ENCODE results near the gene PNPLA1. TPM values are rescaled to one million over a fixed set of nuclear protein-coding genes. Genes with fewer than 3 reads are reported as not detected.

Gene PNPLA1
- total RNA-seq, 1 donor from 2014 or later, result not detected

- H3K9me3 ChIP-seq (replicated peaks), result peaks cover 8% of the 10 kb centered on the region
- H3K27ac ChIP-seq (replicated peaks), result no peak overlapping the region
- H3K4me1 ChIP-seq, result peaks cover 20% of the 10 kb centered on the region
- H3K36me3 ChIP-seq, result no peaks in the 10 kb centered on the region
- intact Hi-C loops (cut with micrococcal nuclease), result no loop called here
- no peak overlapping the region for H3K4me3 ChIP-seq
- H3K27me3 ChIP-seq (ENCODE audit: low read depth), result peaks cover 84% of the 10 kb centered on the region
- no peak for TF ChIP-seq CTCF (IDR thresholded peaks at IDR 0.05; ENCODE audit: borderline replicate concordance)
- DNase-seq, result no peak
Measured at GRCh38 chr6:36349240-36349639, 79.4 kb downstream of the PNPLA1 start.

GRCh38 chr6:36350082-36350481 lies 80.2 kb downstream of the PNPLA1 start:
- Histone ChIP-seq H3K4me3 (no peak overlapping the region), H3K9me3 (replicated peaks) (peaks cover 8% of the 10 kb centered on the region), H3K4me1 (peaks cover 20% of the 10 kb centered on the region), H3K36me3 (no peaks in the 10 kb centered on the region), H3K27ac (replicated peaks) (no peak overlapping the region), H3K27me3 (ENCODE audit: low read depth) (peaks cover 83% of the 10 kb centered on the region)
- TF ChIP-seq CTCF (IDR thresholded peaks at IDR 0.05; ENCODE audit: borderline replicate concordance), result no peak
- DNase-seq, result no peak
- intact Hi-C loops (cut with micrococcal nuclease), result loop anchor here (10.0 kb wide), 1 partner anchor 45 kb away; no protein-coding TSS in a partner anchor

- peaks cover 8% of the 10 kb centered on the region for H3K9me3 ChIP-seq (replicated peaks)
- peaks cover 85% of the 10 kb centered on the region for H3K27me3 ChIP-seq (ENCODE audit: low read depth)
- H3K27ac ChIP-seq (replicated peaks), result no peak overlapping the region
- intact Hi-C loops (cut with micrococcal nuclease), result loop anchor here (10.0 kb wide), 1 partner anchor 46 kb away; no protein-coding TSS in a partner anchor
- peaks cover 20% of the 10 kb centered on the region for H3K4me1 ChIP-seq
- DNase-seq, result no peak
- TF ChIP-seq CTCF (IDR thresholded peaks at IDR 0.05; ENCODE audit: borderline replicate concordance), result no peak
- H3K4me3 ChIP-seq, result no peak overlapping the region
- H3K36me3 ChIP-seq, result no peaks in the 10 kb centered on the region
Measured at GRCh38 chr6:36350681-36351571, 81.1 kb downstream of the PNPLA1 start.

- Histone ChIP-seq H3K4me3 (no peak overlapping the region), H3K9me3 (replicated peaks) (peaks cover 8% of the 10 kb centered on the region), H3K27me3 (ENCODE audit: low read depth) (peaks cover 84% of the 10 kb centered on the region), H3K4me1 (peaks cover 21% of the 10 kb centered on the region), H3K27ac (replicated peaks) (no peak overlapping the region), H3K36me3 (no peaks in the 10 kb centered on the region)
- no peak for TF ChIP-seq CTCF (IDR thresholded peaks at IDR 0.05; ENCODE audit: borderline replicate concordance)
- no peak for DNase-seq
- intact Hi-C loops (cut with micrococcal nuclease), result loop anchor here (10.0 kb wide), 1 partner anchor 48 kb away; no protein-coding TSS in a partner anchor
Measured at GRCh38 chr6:36352477-36353157, 82.8 kb downstream of the PNPLA1 start.

GRCh38 chr6:36353411-36353915 lies 83.6 kb downstream of the PNPLA1 start:
- H3K27ac ChIP-seq (replicated peaks), result no peak overlapping the region
- no peaks in the 10 kb centered on the region for H3K36me3 ChIP-seq
- TF ChIP-seq CTCF (IDR thresholded peaks at IDR 0.05; ENCODE audit: borderline replicate concordance), result no peak
- no peak overlapping the region for H3K4me3 ChIP-seq
- H3K9me3 ChIP-seq (replicated peaks), result peaks cover 8% of the 10 kb centered on the region
- intact Hi-C loops (cut with micrococcal nuclease), result loop anchor here (10.0 kb wide), 1 partner anchor 49 kb away; no protein-coding TSS in a partner anchor
- peaks cover 30% of the 10 kb centered on the region for H3K4me1 ChIP-seq
- H3K27me3 ChIP-seq (ENCODE audit: low read depth), result peaks cover 78% of the 10 kb centered on the region
- no peak for DNase-seq
